KBM-7 (cell line): ENCODE measurements around the gene MED13.
"Not testable (repeated sequence)": the region's sequence is repeated elsewhere in the genome, so short reads cannot be mapped to it uniquely, and the experiment has no call there.

Experiments used
- DNase-seq: peaks from one replicate; pipeline ENCODE4 v3.0.0-alpha.2; 2015
- in situ Hi-C: fragments of 300-500 bp; cut with MboI; formaldehyde crosslinking; loops from 2 replicates; pipeline ENCODE4 v1.14.3; 2020; ENCODE audit warnings: low sequenced_read_pairs, low pct_unique_long_range_greater_than_20kb, mixed read lengths

The MED13 gene

GRCh38 chr17:62090021-62090824 is 25.1 kb upstream of the MED13 start:
- no peak for DNase-seq
- in situ Hi-C loops = no loop called here

GRCh38 chr17:62089334-62089733 is 24.3 kb upstream of the MED13 start:
- in situ Hi-C loops = no loop called here
- DNase-seq = no peak

- no peak for DNase-seq
- in situ Hi-C loops = no loop called here
These were observed 21.7 kb upstream of the MED13 start for GRCh38 chr17:62086737-62087136.

GRCh38 chr17:62085511-62086408 is 20.7 kb upstream of the MED13 start:
- DNase-seq = no peak
- in situ Hi-C loops = no loop called here

GRCh38 chr17:62084585-62084984 is 19.5 kb upstream of the MED13 start:
- in situ Hi-C loops = no loop called here
- DNase-seq = no peak

- in situ Hi-C loops = no loop called here
- no peak for DNase-seq
These were observed 18.6 kb upstream of the MED13 start for GRCh38 chr17:62083651-62084050.

GRCh38 chr17:62080647-62081046 is 15.6 kb upstream of the MED13 start:
- no peak for DNase-seq
- in situ Hi-C loops = no loop called here

GRCh38 chr17:62078009-62078408 is 12.9 kb upstream of the MED13 start:
- no peak for DNase-seq
- in situ Hi-C loops = no loop called here

- no peak for DNase-seq
- in situ Hi-C loops = no loop called here
These were observed 12.0 kb upstream of the MED13 start for GRCh38 chr17:62076864-62077788.

- in situ Hi-C loops = no loop called here
- DNase-seq = no peak
These were observed 10.3 kb upstream of the MED13 start for GRCh38 chr17:62075308-62075815.

- in situ Hi-C loops = no loop called here
- DNase-seq = no peak
These were observed 8.9 kb upstream of the MED13 start for GRCh38 chr17:62073993-62074392.

GRCh38 chr17:62072855-62073254 is 7.8 kb upstream of the MED13 start:
- DNase-seq, in situ Hi-C loops: not testable (repeated sequence)

GRCh38 chr17:62070900-62071299 is 5.8 kb upstream of the MED13 start:
- no peak for DNase-seq
- in situ Hi-C loops = no loop called here

GRCh38 chr17:62067165-62068145 is 2.4 kb upstream of the MED13 start:
- DNase-seq = no peak
- in situ Hi-C loops = no loop called here

GRCh38 chr17:62065611-62066468 is 762 bp upstream of the MED13 start:
- in situ Hi-C loops = no loop called here
- DNase-seq = peak; percentile 98

GRCh38 chr17:62064029-62064790 is 868 bp downstream of the MED13 start:
- peak; percentile 24 for DNase-seq

More at GRCh38 chr17:62064029-62064790, 868 bp downstream of the MED13 start:
- in situ Hi-C loops = no loop called here
